ENCODE measurements around the gene CHCHD3. TPM values are rescaled to one million over a fixed set of nuclear protein-coding genes. Genes with fewer than 3 reads are reported as not detected.
A peak's percentile ranks its signal among the peaks of the same experiment; 100 is the strongest.

The CHCHD3 gene
- total and polyA plus RNA-seq, 2 of the 4 experiments (the other 2 are of a cell fraction), result 56.9 to 141 TPM

GRCh38 chr7:133003052-133003910, 78.6 kb downstream of the CHCHD3 start:
- in situ Hi-C loops (cut with MboI; ENCODE audit: low sequenced_read_pairs), result no loop called here
- H4K91ac ChIP-seq (ENCODE audit: insufficient read depth, low read depth, low read length), result no peak overlapping the region
- ATAC-seq (ENCODE audit: low read depth) (peak; percentile 42; the same call in 1 of the 2 replicates), DNase-seq (peak; percentile 22)
- 88% methylated on average over 1 of the region's 4 CpGs; no CpG with 5 or more reads in 1 of the 2 experiments for WGBS, 2 experiments (ENCODE audit: extremely low coverage in 2 of 2, insufficient read length in 1 of 2)
- peaks cover 5 to 24% of the 10 kb centered on the region in 2 experiments for H3K79me1 ChIP-seq (ENCODE audit: low read depth in 1 of 2, low read length in 2 of 2)
- no peak overlapping the region for H2BK20ac ChIP-seq (ENCODE audit: low read depth, low read length)
- no peak overlapping the region for H3K4me3 ChIP-seq (ENCODE audit: insufficient read depth, low read depth, low read length)
- no peak overlapping the region for H2AK5ac ChIP-seq (ENCODE audit: low read depth, low read length)
- no peak overlapping the region for H4K8ac ChIP-seq (ENCODE audit: low read depth in 2 of 2, low read length in 2 of 2)
- no peaks in the 10 kb centered on the region for H4K20me1 ChIP-seq (ENCODE audit: insufficient read depth, low read length)
- ChIA-PET CTCF (no interaction called here), POLR2A (ENCODE audit: unreplicated experiment) (no interaction called here)
- no peaks in the 10 kb centered on the region for H3K4me1 ChIP-seq (ENCODE audit: control insufficient read depth, insufficient read depth, low read length)
- H3K27me3 ChIP-seq (ENCODE audit: control insufficient read depth, insufficient read depth, low read length), result no peaks in the 10 kb centered on the region
- H2BK5ac ChIP-seq (ENCODE audit: low read depth, low read length, poor library complexity, severe bottlenecking), result no peak overlapping the region
- H2AFZ ChIP-seq (replicated peaks; ENCODE audit: low read length, poor library complexity), result no peak overlapping the region
- no peaks in the 10 kb centered on the region for H3K9me1 ChIP-seq (ENCODE audit: insufficient read depth, low read length)
- no peak overlapping the region for H3K9ac ChIP-seq (ENCODE audit: low read depth, low read length)
- no peak overlapping the region for H3K4me2 ChIP-seq (ENCODE audit: low read depth, low read length)
- no peak overlapping the region for H3K18ac ChIP-seq (ENCODE audit: low read depth, low read length)
- no peak overlapping the region for H3K27ac ChIP-seq (ENCODE audit: insufficient read depth, low read length)
- H3K56ac ChIP-seq (ENCODE audit: extremely low read depth, insufficient read depth, low read length), result no peak overlapping the region
- no TSS peak for BruUV-seq (replicated peaks)
- no peak overlapping the region for H2BK120ac ChIP-seq (ENCODE audit: low read depth, low read length)
- no peak overlapping the region for H2AK9ac ChIP-seq (replicated peaks; ENCODE audit: low read depth, low read length, poor library complexity)
- no peak overlapping the region for H3K14ac ChIP-seq (replicated peaks; ENCODE audit: low read depth, low read length)
- H2BK15ac ChIP-seq (ENCODE audit: low read depth, low read length), result no peak overlapping the region
- H3K36me3 ChIP-seq (ENCODE audit: control insufficient read depth, insufficient read depth, low read length), result no peaks in the 10 kb centered on the region
- no peak overlapping the region for H3K4ac ChIP-seq (ENCODE audit: low read depth, low read length)
- no peak overlapping the region for H3K23ac ChIP-seq (ENCODE audit: low read depth, low read length)
- H3K9me3 ChIP-seq (ENCODE audit: control insufficient read depth, insufficient read depth, low read length), result no peaks in the 10 kb centered on the region
- H4K5ac ChIP-seq (ENCODE audit: low read depth, low read length), result no peak overlapping the region
- intact Hi-C loops (cut with micrococcal nuclease), result no loop called here
- dilution Hi-C loops (cut with HindIII; ENCODE audit: low sequenced_read_pairs, unreplicated experiment), result no loop called here
- TF ChIP-seq RCOR1 (IDR thresholded peaks at IDR 0.05; ENCODE audit: insufficient replicate concordance, low read length) (no peak), NFE2L2 (IDR thresholded peaks at IDR 0.05; ENCODE audit: low read depth, low read length) (no peak), CEBPB (IDR thresholded peaks at IDR 0.05; ENCODE audit: low read depth, low read length) (no peak), BHLHE40 (IDR thresholded peaks at IDR 0.05; ENCODE audit: low read depth, low read length) (no peak), MAZ (IDR thresholded peaks at IDR 0.05; ENCODE audit: borderline replicate concordance, low read depth, low read length) (no peak), POLR2A (IDR thresholded peaks at IDR 0.05; ENCODE audit: low read depth, low read length) (no peak), MAFK (IDR thresholded peaks at IDR 0.05; ENCODE audit: low read depth, low read length) (no peak), CTCF (conservative IDR thresholded peaks at IDR 0.05; ENCODE audit: low read depth, low read length) (no peak), RFX5 (IDR thresholded peaks at IDR 0.05; ENCODE audit: low read depth, low read length) (no peak), CHD1 (IDR thresholded peaks at IDR 0.05; ENCODE audit: low read depth, low read length) (no peak), USF2 (IDR thresholded peaks at IDR 0.05; ENCODE audit: low read depth, low read length) (no peak), MXI1 (IDR thresholded peaks at IDR 0.05; ENCODE audit: borderline replicate concordance, low read depth, low read length) (no peak), RAD21 (IDR thresholded peaks at IDR 0.05; ENCODE audit: low read length) (no peak), SMC3 (IDR thresholded peaks at IDR 0.05; ENCODE audit: low read depth, low read length) (no peak), ELK1 (IDR thresholded peaks at IDR 0.05; ENCODE audit: borderline replicate concordance, low read depth, low read length) (no peak)
